Loucy (cell line): ENCODE data around the gene HRH3.

ENCODE experiments used
- EZH2phosphoT487 ChIP-seq: fragments of 200-600 bp; IDR thresholded peaks from 2 replicates; pipeline ENCODE4 v1.6.1; 2018; ENCODE audit warnings: antibody characterized with exemption, mild to moderate bottlenecking, moderate library complexity, borderline replicate concordance
- TF ChIP-seq, protein P1 (sequence below): fragments of 200-600 bp; sonication (generic); conservative IDR thresholded peaks from 2 replicates; pipeline ENCODE4 v1.5.1; 2014; ENCODE audit warnings: mild to moderate bottlenecking, antibody characterized with exemption, low read length

- TF ChIP-seq, protein P1, sequence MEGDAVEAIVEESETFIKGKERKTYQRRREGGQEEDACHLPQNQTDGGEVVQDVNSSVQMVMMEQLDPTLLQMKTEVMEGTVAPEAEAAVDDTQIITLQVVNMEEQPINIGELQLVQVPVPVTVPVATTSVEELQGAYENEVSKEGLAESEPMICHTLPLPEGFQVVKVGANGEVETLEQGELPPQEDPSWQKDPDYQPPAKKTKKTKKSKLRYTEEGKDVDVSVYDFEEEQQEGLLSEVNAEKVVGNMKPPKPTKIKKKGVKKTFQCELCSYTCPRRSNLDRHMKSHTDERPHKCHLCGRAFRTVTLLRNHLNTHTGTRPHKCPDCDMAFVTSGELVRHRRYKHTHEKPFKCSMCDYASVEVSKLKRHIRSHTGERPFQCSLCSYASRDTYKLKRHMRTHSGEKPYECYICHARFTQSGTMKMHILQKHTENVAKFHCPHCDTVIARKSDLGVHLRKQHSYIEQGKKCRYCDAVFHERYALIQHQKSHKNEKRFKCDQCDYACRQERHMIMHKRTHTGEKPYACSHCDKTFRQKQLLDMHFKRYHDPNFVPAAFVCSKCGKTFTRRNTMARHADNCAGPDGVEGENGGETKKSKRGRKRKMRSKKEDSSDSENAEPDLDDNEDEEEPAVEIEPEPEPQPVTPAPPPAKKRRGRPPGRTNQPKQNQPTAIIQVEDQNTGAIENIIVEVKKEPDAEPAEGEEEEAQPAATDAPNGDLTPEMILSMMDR = no peak
- no peak for TF ChIP-seq EZH2phosphoT487
Measured at GRCh38 chr20:62246431-62246830, 26.4 kb upstream of the HRH3 start.
